H54 (cell line): ENCODE measurements around the gene CCDC12.
"Not testable (repeated sequence)": the region's sequence is repeated elsewhere in the genome, so short reads cannot be mapped to it uniquely, and the experiment has no call there.

ENCODE experiments used
- DNase-seq: peaks from one replicate; pipeline ENCODE4 v3.0.0; 2011; ENCODE audit warnings: low spot score, mixed read lengths; ENCODE audit not compliant: insufficient read length
- FAIRE-seq: peaks from 3 replicates; lab custom pipeline; 2011; peaks lifted over from hg19 to GRCh38; lab: Jason Lieb, UNC
- POLR2A ChIP-seq: IDR thresholded peaks from 2 replicates; pipeline ENCODE4 v1.6.1; 2011; ENCODE audit warnings: low read depth, mild to moderate bottlenecking, low read length

Gene CCDC12

GRCh38 chr3:46913644-46914043, 62.9 kb downstream of the CCDC12 start:
- peak; percentile 71 for FAIRE-seq
- no peak for DNase-seq
- TF ChIP-seq POLR2A: no peak

GRCh38 chr3:46912986-46913385, 63.6 kb downstream of the CCDC12 start:
- no peak for TF ChIP-seq POLR2A
- FAIRE-seq (no peak), DNase-seq (no peak)

GRCh38 chr3:46910914-46911313, 65.6 kb downstream of the CCDC12 start:
- DNase-seq, FAIRE-seq: not testable (repeated sequence)

GRCh38 chr3:46910166-46910760, 66.3 kb downstream of the CCDC12 start:
- no peak for DNase-seq
- FAIRE-seq: no peak
- TF ChIP-seq POLR2A: no peak

- FAIRE-seq (no peak), DNase-seq (peak; percentile 94)
- no peak for TF ChIP-seq POLR2A
These were observed 66.9 kb downstream of the CCDC12 start for GRCh38 chr3:46909535-46910161.

- TF ChIP-seq POLR2A: no peak
- FAIRE-seq: no peak
- DNase-seq: no peak
These were observed 67.5 kb downstream of the CCDC12 start for GRCh38 chr3:46908986-46909534.

GRCh38 chr3:46908294-46908985, 68.1 kb downstream of the CCDC12 start:
- FAIRE-seq (no peak), DNase-seq (no peak)
- no peak for TF ChIP-seq POLR2A

- DNase-seq: no peak
- no peak for TF ChIP-seq POLR2A
- no peak for FAIRE-seq
These were observed 68.6 kb downstream of the CCDC12 start for GRCh38 chr3:46907960-46908293.

GRCh38 chr3:46907271-46907670, 69.3 kb downstream of the CCDC12 start:
- no peak for DNase-seq
- no peak for TF ChIP-seq POLR2A
- FAIRE-seq: no peak

GRCh38 chr3:46906471-46907058, 70.0 kb downstream of the CCDC12 start:
- DNase-seq (no peak), FAIRE-seq (no peak)
- TF ChIP-seq POLR2A: no peak

- FAIRE-seq (no peak), DNase-seq (no peak)
These were observed 70.7 kb downstream of the CCDC12 start for GRCh38 chr3:46905661-46906451.

GRCh38 chr3:46905213-46905560, 71.4 kb downstream of the CCDC12 start:
- no peak for TF ChIP-seq POLR2A
- FAIRE-seq: no peak
- DNase-seq: no peak

More at GRCh38 chr3:46905661-46906451, 70.7 kb downstream of the CCDC12 start:
- no peak for TF ChIP-seq POLR2A
